GM13977 (cell line): ENCODE data around the gene GNAT3.

Experiments used
- DNase-seq: peaks from one replicate; pipeline ENCODE4 v3.0.0; 2012; ENCODE audit warnings: low spot score
- CTCF ChIP-seq: IDR thresholded peaks from 2 replicates; pipeline ENCODE4 v1.5.1; 2012; ENCODE audit warnings: mild to moderate bottlenecking, control low read depth; ENCODE audit not compliant: insufficient read depth; ENCODE audit errors: extremely low read depth, missing control alignments
- in situ Hi-C: fragments of 300-500 bp; cut with MboI; formaldehyde crosslinking; loops from one replicate; pipeline ENCODE4 v1.12.0; 2022; ENCODE audit warnings: low sequenced_read_pairs, low pct_unique_long_range_greater_than_20kb, mixed read lengths, inconsistent platforms; ENCODE audit not compliant: unreplicated experiment

The GNAT3 gene

GRCh38 chr7:80528689-80529088 lies 16.8 kb upstream of the GNAT3 start:
- in situ Hi-C loops: no loop called here
- DNase-seq: no peak
- TF ChIP-seq CTCF: no peak

- in situ Hi-C loops: no loop called here
- no peak for TF ChIP-seq CTCF
- no peak for DNase-seq
Measured at GRCh38 chr7:80526472-80526871, 14.6 kb upstream of the GNAT3 start.

- DNase-seq: no peak
- in situ Hi-C loops: no loop called here
- TF ChIP-seq CTCF: no peak
Measured at GRCh38 chr7:80524693-80525092, 12.8 kb upstream of the GNAT3 start.

GRCh38 chr7:80521809-80522208 lies 9.9 kb upstream of the GNAT3 start:
- DNase-seq: no peak
- in situ Hi-C loops: no loop called here
- no peak for TF ChIP-seq CTCF

- in situ Hi-C loops: no loop called here
- TF ChIP-seq CTCF: no peak
- no peak for DNase-seq
Measured at GRCh38 chr7:80520199-80520598, 8.3 kb upstream of the GNAT3 start.

- in situ Hi-C loops: no loop called here
- no peak for DNase-seq
- no peak for TF ChIP-seq CTCF
Measured at GRCh38 chr7:80517282-80517747, 5.5 kb upstream of the GNAT3 start.

GRCh38 chr7:80515298-80515697 lies 3.4 kb upstream of the GNAT3 start:
- no peak for TF ChIP-seq CTCF
- in situ Hi-C loops: no loop called here
- no peak for DNase-seq
